IgD-negative memory B cell (primary cell): ENCODE results near the gene PDE9A. TPM values are rescaled to one million over a fixed set of nuclear protein-coding genes. Genes with fewer than 3 reads are reported as not detected.

Source experiments
- H3K27ac Mint-ChIP-seq, 3 donors: one replicate each; pipeline ENCODE4 v1.8.0; 2020 to 2022; ENCODE audit warnings: mild to moderate bottlenecking in 3 of 3, mixed read lengths in 3 of 3, moderate library complexity in 1 of 3
- H3K27me3 Mint-ChIP-seq: one replicate; pipeline ENCODE4 v1.8.0; 2021; ENCODE audit warnings: mixed read lengths
- H3K36me3 Mint-ChIP-seq: one replicate; pipeline ENCODE4 v1.8.0; 2020; ENCODE audit warnings: mild to moderate bottlenecking, mixed read lengths
- H3K4me1 Mint-ChIP-seq, 3 donors: one replicate each; pipeline ENCODE4 v1.8.0; 2020 to 2022; ENCODE audit warnings: mixed read lengths in 3 of 3, mild to moderate bottlenecking in 1 of 3
- H3K4me3 Mint-ChIP-seq, 4 donors: one replicate each; pipeline ENCODE4 v1.8.0; 2020 to 2022; ENCODE audit warnings: mild to moderate bottlenecking in 4 of 4, mixed read lengths in 4 of 4, moderate library complexity in 3 of 4
- H3K9me3 Mint-ChIP-seq, 3 donors: one replicate each; pipeline ENCODE4 v1.8.0; 2020 to 2021; ENCODE audit warnings: mixed read lengths in 3 of 3, mild to moderate bottlenecking in 1 of 3
- polyA plus RNA-seq: library from polyadenylated mRNA; unstranded; fragments of 300-500 nt; fragmentation: Illumina TruSeq; gene quantifications from one replicate; pipeline ENCODE4 v1.2.3, GENCODE V29; 2021

Gene PDE9A
- polyA plus RNA-seq, 1 donor from 2014 or later: not detected

GRCh38 chr21:42632336-42632751 is 21.1 kb upstream of the PDE9A start:
- Mint-ChIP-seq H3K36me3 (no peaks in the 10 kb centered on the region), H3K4me3 (no peak overlapping the region), H3K4me1 (no peaks in the 10 kb centered on the region), H3K27ac (no peak overlapping the region), H3K9me3 (peaks cover 0 to 2% (median 0%) of the 10 kb centered on the region in 3 donors), H3K27me3 (no peaks in the 10 kb centered on the region)

- Mint-ChIP-seq H3K27me3 (no peaks in the 10 kb centered on the region), H3K9me3 (peaks cover 0 to 2% (median 0%) of the 10 kb centered on the region in 3 donors), H3K36me3 (no peaks in the 10 kb centered on the region), H3K4me1 (no peaks in the 10 kb centered on the region), H3K4me3 (no peak overlapping the region), H3K27ac (no peak overlapping the region)
Observed at GRCh38 chr21:42632771-42633690, 20.4 kb upstream of the PDE9A start.

GRCh38 chr21:42633858-42634257 is 19.6 kb upstream of the PDE9A start:
- Mint-ChIP-seq H3K4me1 (no peaks in the 10 kb centered on the region), H3K9me3 (peaks cover 0 to 2% (median 0%) of the 10 kb centered on the region in 3 donors), H3K27me3 (no peaks in the 10 kb centered on the region), H3K36me3 (no peaks in the 10 kb centered on the region), H3K27ac (no peak overlapping the region), H3K4me3 (no peak overlapping the region)

- H3K9me3 Mint-ChIP-seq: peaks cover 0 to 2% (median 0%) of the 10 kb centered on the region in 3 donors
- H3K27ac Mint-ChIP-seq: no peak overlapping the region
- H3K4me3 Mint-ChIP-seq: no peak overlapping the region
- no peaks in the 10 kb centered on the region for H3K36me3 Mint-ChIP-seq
- no peaks in the 10 kb centered on the region for H3K4me1 Mint-ChIP-seq
- peaks cover 8% of the 10 kb centered on the region for H3K27me3 Mint-ChIP-seq
Observed at GRCh38 chr21:42635848-42636519, 17.4 kb upstream of the PDE9A start.

GRCh38 chr21:42636520-42637266 is 16.7 kb upstream of the PDE9A start:
- Mint-ChIP-seq H3K27ac (no peak overlapping the region), H3K4me1 (no peaks in the 10 kb centered on the region), H3K36me3 (no peaks in the 10 kb centered on the region), H3K4me3 (no peak overlapping the region), H3K27me3 (peaks cover 8% of the 10 kb centered on the region), H3K9me3 (peaks cover 0 to 2% (median 0%) of the 10 kb centered on the region in 3 donors)

- Mint-ChIP-seq H3K4me1 (no peaks in the 10 kb centered on the region), H3K27me3 (peaks cover 14% of the 10 kb centered on the region), H3K36me3 (no peaks in the 10 kb centered on the region), H3K27ac (no peak overlapping the region), H3K9me3 (peaks cover 0 to 2% (median 0%) of the 10 kb centered on the region in 3 donors), H3K4me3 (no peak overlapping the region)
Observed at GRCh38 chr21:42637267-42638041, 16.0 kb upstream of the PDE9A start.

GRCh38 chr21:42638266-42638863 is 15.1 kb upstream of the PDE9A start:
- Mint-ChIP-seq H3K27ac (no peak overlapping the region), H3K4me3 (no peak overlapping the region), H3K9me3 (peaks cover 0 to 2% (median 0%) of the 10 kb centered on the region in 3 donors), H3K36me3 (no peaks in the 10 kb centered on the region), H3K4me1 (no peaks in the 10 kb centered on the region), H3K27me3 (peaks cover 14% of the 10 kb centered on the region)

GRCh38 chr21:42639646-42640152 is 13.7 kb upstream of the PDE9A start:
- H3K27me3 Mint-ChIP-seq: peaks cover 14% of the 10 kb centered on the region
- no peaks in the 10 kb centered on the region for H3K4me1 Mint-ChIP-seq
- H3K9me3 Mint-ChIP-seq: peaks cover 0 to 2% (median 0%) of the 10 kb centered on the region in 3 donors
- no peaks in the 10 kb centered on the region for H3K36me3 Mint-ChIP-seq
- H3K27ac Mint-ChIP-seq: no peak overlapping the region
- H3K4me3 Mint-ChIP-seq: no peak overlapping the region

- Mint-ChIP-seq H3K27me3 (peaks cover 14% of the 10 kb centered on the region), H3K27ac (no peak overlapping the region), H3K4me3 (no peak overlapping the region), H3K4me1 (no peaks in the 10 kb centered on the region), H3K36me3 (no peaks in the 10 kb centered on the region), H3K9me3 (peaks cover 0 to 2% (median 0%) of the 10 kb centered on the region in 3 donors)
Observed at GRCh38 chr21:42640486-42640885, 12.9 kb upstream of the PDE9A start.

GRCh38 chr21:42641311-42642218 is 11.9 kb upstream of the PDE9A start:
- Mint-ChIP-seq H3K36me3 (no peaks in the 10 kb centered on the region), H3K4me3 (no peak overlapping the region), H3K9me3 (peaks cover 0 to 2% (median 0%) of the 10 kb centered on the region in 3 donors), H3K27me3 (peaks cover 14% of the 10 kb centered on the region), H3K4me1 (no peaks in the 10 kb centered on the region), H3K27ac (peak overlapping the region in 1 of 3 donors; percentile 62)

GRCh38 chr21:42642219-42642745 is 11.1 kb upstream of the PDE9A start:
- no peaks in the 10 kb centered on the region for H3K36me3 Mint-ChIP-seq
- H3K4me3 Mint-ChIP-seq: no peak overlapping the region
- no peak overlapping the region for H3K27ac Mint-ChIP-seq
- H3K27me3 Mint-ChIP-seq: peaks cover 14% of the 10 kb centered on the region
- H3K9me3 Mint-ChIP-seq: no peaks in the 10 kb centered on the region
- H3K4me1 Mint-ChIP-seq: no peaks in the 10 kb centered on the region

GRCh38 chr21:42644223-42645208 is 8.9 kb upstream of the PDE9A start:
- Mint-ChIP-seq H3K27ac (no peak overlapping the region), H3K36me3 (no peaks in the 10 kb centered on the region), H3K4me3 (no peak overlapping the region), H3K27me3 (peaks cover 11% of the 10 kb centered on the region), H3K4me1 (no peaks in the 10 kb centered on the region), H3K9me3 (no peaks in the 10 kb centered on the region)
